HEK293 (cell line): ENCODE results near the gene TLR9.

Experiments used
- CTCF ChIA-PET: fragments of 350-600 bp; formaldehyde crosslinking; extraction: SDS; loops from one replicate; lab custom pipeline; 2021; ENCODE audit warnings: antibody characterized with exemption; lab: Yijun Ruan, JAX
- POLR2A ChIA-PET: fragments of 300-600 bp; formaldehyde crosslinking; extraction: SDS; loops from one replicate; lab custom pipeline; 2020; ENCODE audit warnings: antibody characterized with exemption, inconsistent platforms; lab: Yijun Ruan, JAX
- H3K27ac ChIP-seq: fragments of 200-500 bp; sonication (Bioruptor generic); 2 replicates; pipeline ENCODE4 v1.5.1; 2014; ENCODE audit warnings: low read depth, low read length, control low read depth, inconsistent platforms; ENCODE audit errors: extremely low read depth
- H3K36me3 ChIP-seq, 2 experiments: fragments of 200-500 bp in 1 of 2; sonication (Bioruptor generic) in 1 of 2; 1 replicate in 1 of 2; 2 replicates in 1 of 2; pipeline ENCODE4 v1.5.1; 2014 to 2017; ENCODE audit warnings: inconsistent platforms in 2 of 2, low read length in 2 of 2; ENCODE audit not compliant: control insufficient read depth in 2 of 2, insufficient read depth in 1 of 2
- H3K4me1 ChIP-seq: fragments of 200-500 bp; sonication (Bioruptor generic); 2 replicates; pipeline ENCODE4 v1.5.1; 2014; ENCODE audit warnings: mild to moderate bottlenecking, low read length, inconsistent platforms; ENCODE audit not compliant: control insufficient read depth, insufficient read depth
- H3K4me3 ChIP-seq: 2 replicates; pipeline ENCODE4 v1.5.1; 2011; ENCODE audit warnings: low read depth, mild to moderate bottlenecking, control low read depth, low read length, moderate library complexity
- H3K9me3 ChIP-seq: fragments of 200-500 bp; sonication (Bioruptor generic); 2 replicates; pipeline ENCODE4 v1.5.1; 2014; ENCODE audit warnings: low read depth, low read length, inconsistent platforms; ENCODE audit not compliant: control insufficient read depth, insufficient read depth
- HIC1 ChIP-seq: fragments of 450-650 bp; formaldehyde crosslinking; IDR thresholded peaks from 2 replicates; pipeline ENCODE4 v1.5.1; 2016; ENCODE audit warnings: missing biosample characterization, missing genetic modification characterization
- OSR2 ChIP-seq: fragments of 450-650 bp; formaldehyde crosslinking; IDR thresholded peaks from 2 replicates; pipeline ENCODE4 v1.5.1; 2016; ENCODE audit warnings: missing biosample characterization, missing genetic modification characterization
- SETDB1 ChIP-seq: IDR thresholded peaks from one replicate; pipeline ENCODE4 v1.6.1; 2017; ENCODE audit warnings: mild to moderate bottlenecking, low read length, moderate library complexity, mixed read lengths; ENCODE audit not compliant: insufficient read length
- YY1 ChIP-seq: fragments of 450-650 bp; formaldehyde crosslinking; IDR thresholded peaks from 2 replicates; pipeline ENCODE4 v1.5.1; 2018; ENCODE audit warnings: missing biosample characterization, missing genetic modification characterization
- ZFP69B ChIP-seq: fragments of 450-650 bp; formaldehyde crosslinking; IDR thresholded peaks from 2 replicates; pipeline ENCODE4 v1.5.1; 2016; ENCODE audit warnings: missing biosample characterization, missing genetic modification characterization
- ZNF121 ChIP-seq: fragments of 450-650 bp; formaldehyde crosslinking; IDR thresholded peaks from 2 replicates; pipeline ENCODE4 v1.5.1; 2016; ENCODE audit warnings: missing biosample characterization, missing genetic modification characterization
- ZNF223 ChIP-seq: fragments of 450-650 bp; formaldehyde crosslinking; IDR thresholded peaks from 2 replicates; pipeline ENCODE4 v1.5.1; 2016; ENCODE audit warnings: missing biosample characterization, missing genetic modification characterization
- ZNF266 ChIP-seq: fragments of 450-650 bp; formaldehyde crosslinking; IDR thresholded peaks from 2 replicates; pipeline ENCODE4 v1.5.1; 2016; ENCODE audit warnings: missing biosample characterization, missing genetic modification characterization, low read depth
- ZNF302 ChIP-seq: fragments of 450-650 bp; formaldehyde crosslinking; IDR thresholded peaks from 2 replicates; pipeline ENCODE4 v1.5.1; 2016; ENCODE audit warnings: missing biosample characterization, missing genetic modification characterization, low read depth
- ZNF449 ChIP-seq: fragments of 450-650 bp; formaldehyde crosslinking; IDR thresholded peaks from 2 replicates; pipeline ENCODE4 v1.5.1; 2017; ENCODE audit warnings: missing biosample characterization, mild to moderate bottlenecking, missing genetic modification characterization, moderate library complexity
- ZNF473 ChIP-seq: fragments of 450-650 bp; formaldehyde crosslinking; IDR thresholded peaks from 2 replicates; pipeline ENCODE4 v1.5.1; 2017; ENCODE audit warnings: missing biosample characterization, missing genetic modification characterization
- ZNF501 ChIP-seq: fragments of 450-650 bp; formaldehyde crosslinking; IDR thresholded peaks from 2 replicates; pipeline ENCODE4 v1.5.1; 2016; ENCODE audit warnings: missing biosample characterization, missing genetic modification characterization
- ZNF555 ChIP-seq: fragments of 450-650 bp; formaldehyde crosslinking; conservative IDR thresholded peaks from 2 replicates; pipeline ENCODE4 v1.5.1; 2017; ENCODE audit warnings: missing biosample characterization, mild to moderate bottlenecking, missing genetic modification characterization, inconsistent platforms
- ZNF558 ChIP-seq: fragments of 450-650 bp; formaldehyde crosslinking; IDR thresholded peaks from 2 replicates; pipeline ENCODE4 v1.5.1; 2016; ENCODE audit warnings: missing biosample characterization, missing genetic modification characterization
- ZNF624 ChIP-seq: fragments of 450-650 bp; formaldehyde crosslinking; IDR thresholded peaks from 2 replicates; pipeline ENCODE4 v1.5.1; 2017; ENCODE audit warnings: missing biosample characterization, missing genetic modification characterization
- ZNF629 ChIP-seq: fragments of 450-650 bp; formaldehyde crosslinking; IDR thresholded peaks from 2 replicates; pipeline ENCODE4 v1.5.1; 2017; ENCODE audit warnings: missing biosample characterization, missing genetic modification characterization
- ZNF701 ChIP-seq: fragments of 450-650 bp; formaldehyde crosslinking; IDR thresholded peaks from 2 replicates; pipeline ENCODE4 v1.5.1; 2016; ENCODE audit warnings: missing biosample characterization, missing genetic modification characterization
- ZNF791 ChIP-seq: fragments of 450-650 bp; formaldehyde crosslinking; IDR thresholded peaks from 2 replicates; pipeline ENCODE4 v1.5.1; 2016; ENCODE audit warnings: missing biosample characterization, missing genetic modification characterization
- ZSCAN16 ChIP-seq: fragments of 450-650 bp; formaldehyde crosslinking; IDR thresholded peaks from 2 replicates; pipeline ENCODE4 v1.5.1; 2016; ENCODE audit warnings: missing biosample characterization, missing genetic modification characterization
- ZSCAN18 ChIP-seq: fragments of 450-650 bp; formaldehyde crosslinking; IDR thresholded peaks from 2 replicates; pipeline ENCODE4 v1.5.1; 2016; ENCODE audit warnings: missing biosample characterization, missing genetic modification characterization
- TF ChIP-seq, protein P1 (sequence below): fragments of 450-650 bp; formaldehyde crosslinking; IDR thresholded peaks from 2 replicates; pipeline ENCODE4 v1.5.1; 2016; ENCODE audit warnings: missing biosample characterization, missing genetic modification characterization
- TF ChIP-seq, protein P2 (sequence below): fragments of 450-650 bp; formaldehyde crosslinking; IDR thresholded peaks from 2 replicates; pipeline ENCODE4 v1.5.1; 2016; ENCODE audit warnings: missing biosample characterization, missing genetic modification characterization
- TF ChIP-seq, protein P3 (sequence below): fragments of 450-650 bp; formaldehyde crosslinking; IDR thresholded peaks from 2 replicates; pipeline ENCODE4 v1.5.1; 2017; ENCODE audit warnings: missing biosample characterization, missing genetic modification characterization

TLR9 gene

GRCh38 chr3:52231502-52232278 lies 6.2 kb upstream of the TLR9 start (continued):
- TF ChIP-seq HIC1 (peak; percentile 59), ZFP69B (tag by site-specific recombination) (no peak), ZNF121 (tag by site-specific recombination) (no peak)

DNA sequence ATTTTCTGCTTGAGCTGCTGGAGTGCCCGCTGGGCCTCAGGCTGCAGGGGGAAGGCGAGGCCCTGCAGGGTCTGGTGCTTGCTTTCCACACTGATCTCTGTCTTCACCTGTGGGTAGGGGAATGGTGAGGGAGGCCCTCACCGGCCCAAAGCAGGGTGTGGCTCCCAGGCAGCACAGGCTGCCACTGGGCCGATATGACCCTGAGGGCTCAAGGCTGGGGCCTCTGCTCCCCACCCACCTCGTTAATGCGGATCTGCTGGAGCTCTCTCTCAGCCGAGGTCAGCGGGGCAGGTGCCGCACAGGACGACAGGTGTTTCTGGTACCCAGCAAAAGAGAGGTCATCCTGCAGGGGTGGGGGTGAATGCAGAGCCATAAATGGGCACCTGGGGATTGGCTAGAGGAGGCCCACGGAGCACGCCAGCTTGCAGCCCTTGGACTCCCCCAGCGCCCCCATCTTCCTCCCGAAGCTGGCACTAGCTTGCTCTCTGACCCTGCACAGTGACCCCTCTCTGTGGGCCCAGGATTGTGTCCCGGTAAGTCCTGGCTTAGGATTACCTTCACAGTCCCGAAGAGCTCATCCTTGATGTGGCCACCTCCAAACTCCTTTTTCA lies 5.5 kb upstream of the TLR9 start:
- POLR2A ChIA-PET, result interaction anchor here (1.0 kb wide), 1 partner anchor 10 kb away, joined by 3 read pairs; no protein-coding TSS in a partner anchor
- Histone ChIP-seq H3K36me3 (peaks cover 0 to 44% of the 10 kb centered on the region in 2 experiments; a peak in 1 of 3 replicates), H3K9me3 (no peaks in the 10 kb centered on the region)
- TF ChIP-seq, protein P1, sequence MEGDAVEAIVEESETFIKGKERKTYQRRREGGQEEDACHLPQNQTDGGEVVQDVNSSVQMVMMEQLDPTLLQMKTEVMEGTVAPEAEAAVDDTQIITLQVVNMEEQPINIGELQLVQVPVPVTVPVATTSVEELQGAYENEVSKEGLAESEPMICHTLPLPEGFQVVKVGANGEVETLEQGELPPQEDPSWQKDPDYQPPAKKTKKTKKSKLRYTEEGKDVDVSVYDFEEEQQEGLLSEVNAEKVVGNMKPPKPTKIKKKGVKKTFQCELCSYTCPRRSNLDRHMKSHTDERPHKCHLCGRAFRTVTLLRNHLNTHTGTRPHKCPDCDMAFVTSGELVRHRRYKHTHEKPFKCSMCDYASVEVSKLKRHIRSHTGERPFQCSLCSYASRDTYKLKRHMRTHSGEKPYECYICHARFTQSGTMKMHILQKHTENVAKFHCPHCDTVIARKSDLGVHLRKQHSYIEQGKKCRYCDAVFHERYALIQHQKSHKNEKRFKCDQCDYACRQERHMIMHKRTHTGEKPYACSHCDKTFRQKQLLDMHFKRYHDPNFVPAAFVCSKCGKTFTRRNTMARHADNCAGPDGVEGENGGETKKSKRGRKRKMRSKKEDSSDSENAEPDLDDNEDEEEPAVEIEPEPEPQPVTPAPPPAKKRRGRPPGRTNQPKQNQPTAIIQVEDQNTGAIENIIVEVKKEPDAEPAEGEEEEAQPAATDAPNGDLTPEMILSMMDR (tag by site-specific recombination), result no peak
- TF ChIP-seq ZNF624 (tag by site-specific recombination) (no peak), ZNF701 (tag by site-specific recombination) (no peak), ZNF223 (tag by site-specific recombination) (no peak), ZNF473 (no peak), ZNF791 (tag by site-specific recombination) (no peak), ZNF558 (tag by site-specific recombination) (no peak), ZNF302 (tag by site-specific recombination) (no peak), ZSCAN18 (tag by site-specific recombination) (no peak), ZNF555 (tag by site-specific recombination) (no peak), YY1 (tag by site-specific recombination) (no peak), ZNF449 (tag by site-specific recombination) (no peak), SETDB1 (no peak), ZNF266 (tag by site-specific recombination) (no peak), ZSCAN16 (no peak), OSR2 (tag by site-specific recombination) (no peak), ZNF501 (tag by site-specific recombination) (no peak), ZNF629 (tag by site-specific recombination) (no peak)
- TF ChIP-seq, protein P2, sequence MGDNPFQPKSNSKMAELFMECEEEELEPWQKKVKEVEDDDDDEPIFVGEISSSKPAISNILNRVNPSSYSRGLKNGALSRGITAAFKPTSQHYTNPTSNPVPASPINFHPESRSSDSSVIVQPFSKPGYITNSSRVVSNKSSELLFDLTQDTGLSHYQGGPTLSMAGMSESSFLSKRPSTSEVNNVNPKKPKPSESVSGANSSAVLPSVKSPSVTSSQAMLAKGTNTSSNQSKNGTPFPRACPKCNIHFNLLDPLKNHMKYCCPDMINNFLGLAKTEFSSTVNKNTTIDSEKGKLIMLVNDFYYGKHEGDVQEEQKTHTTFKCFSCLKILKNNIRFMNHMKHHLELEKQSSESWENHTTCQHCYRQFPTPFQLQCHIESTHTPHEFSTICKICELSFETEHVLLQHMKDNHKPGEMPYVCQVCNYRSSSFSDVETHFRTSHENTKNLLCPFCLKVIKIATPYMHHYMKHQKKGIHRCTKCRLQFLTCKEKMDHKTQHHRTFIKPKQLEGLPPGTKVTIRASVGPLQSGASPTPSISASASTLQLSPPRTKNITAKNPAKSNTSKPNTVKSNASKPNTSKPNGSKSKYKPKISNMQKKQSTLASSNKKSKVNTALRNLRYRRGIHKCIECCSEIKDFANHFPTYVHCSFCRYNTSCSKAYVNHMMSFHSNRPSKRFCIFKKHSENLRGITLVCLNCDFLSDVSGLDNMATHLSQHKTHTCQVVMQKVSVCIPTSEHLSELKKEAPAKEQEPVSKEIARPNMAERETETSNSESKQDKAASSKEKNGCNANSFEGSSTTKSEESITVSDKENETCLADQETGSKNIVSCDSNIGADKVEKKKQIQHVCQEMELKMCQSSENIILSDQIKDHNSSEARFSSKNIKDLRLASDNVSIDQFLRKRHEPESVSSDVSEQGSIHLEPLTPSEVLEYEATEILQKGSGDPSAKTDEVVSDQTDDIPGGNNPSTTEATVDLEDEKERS (tag by site-specific recombination), result no peak
- TF ChIP-seq, protein P3, sequence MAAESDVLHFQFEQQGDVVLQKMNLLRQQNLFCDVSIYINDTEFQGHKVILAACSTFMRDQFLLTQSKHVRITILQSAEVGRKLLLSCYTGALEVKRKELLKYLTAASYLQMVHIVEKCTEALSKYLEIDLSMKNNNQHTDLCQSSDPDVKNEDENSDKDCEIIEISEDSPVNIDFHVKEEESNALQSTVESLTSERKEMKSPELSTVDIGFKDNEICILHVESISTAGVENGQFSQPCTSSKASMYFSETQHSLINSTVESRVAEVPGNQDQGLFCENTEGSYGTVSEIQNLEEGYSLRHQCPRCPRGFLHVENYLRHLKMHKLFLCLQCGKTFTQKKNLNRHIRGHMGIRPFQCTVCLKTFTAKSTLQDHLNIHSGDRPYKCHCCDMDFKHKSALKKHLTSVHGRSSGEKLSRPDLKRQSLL, result no peak
- TF ChIP-seq, all 188 proteins: peak for 0
- H3K4me1 ChIP-seq, result no peaks in the 10 kb centered on the region
- CTCF ChIA-PET, result interaction anchor here (0.6 to 3.4 kb wide), 26 partner anchors 8 to 308 kb away, joined by 3 to 44 read pairs (median 3); partner anchors contain the start of genes GLYCTK and WDR82
- no peak overlapping the region for H3K4me3 ChIP-seq
- no peak overlapping the region for H3K27ac ChIP-seq
